HEK293 (cell line): Measurements from ENCODE around the gene ADH6.

Experiments
- CTCF ChIA-PET: fragments of 350-600 bp; formaldehyde crosslinking; extraction: SDS; loops from one replicate; lab custom pipeline; 2021; ENCODE audit warnings: antibody characterized with exemption; lab: Yijun Ruan, JAX
- POLR2A ChIA-PET: fragments of 300-600 bp; formaldehyde crosslinking; extraction: SDS; loops from one replicate; lab custom pipeline; 2020; ENCODE audit warnings: antibody characterized with exemption, inconsistent platforms; lab: Yijun Ruan, JAX
- H3K27ac ChIP-seq: fragments of 200-500 bp; sonication (Bioruptor generic); 2 replicates; pipeline ENCODE4 v1.5.1; 2014; ENCODE audit warnings: low read depth, low read length, control low read depth, inconsistent platforms; ENCODE audit errors: extremely low read depth
- H3K36me3 ChIP-seq, 2 experiments: fragments of 200-500 bp in 1 of 2; sonication (Bioruptor generic) in 1 of 2; 1 replicate in 1 of 2; 2 replicates in 1 of 2; pipeline ENCODE4 v1.5.1; 2014 to 2017; ENCODE audit warnings: inconsistent platforms in 2 of 2, low read length in 2 of 2; ENCODE audit not compliant: control insufficient read depth in 2 of 2, insufficient read depth in 1 of 2
- H3K4me1 ChIP-seq: fragments of 200-500 bp; sonication (Bioruptor generic); 2 replicates; pipeline ENCODE4 v1.5.1; 2014; ENCODE audit warnings: mild to moderate bottlenecking, low read length, inconsistent platforms; ENCODE audit not compliant: control insufficient read depth, insufficient read depth
- H3K4me3 ChIP-seq: 2 replicates; pipeline ENCODE4 v1.5.1; 2011; ENCODE audit warnings: low read depth, mild to moderate bottlenecking, control low read depth, low read length, moderate library complexity
- H3K9me3 ChIP-seq: fragments of 200-500 bp; sonication (Bioruptor generic); 2 replicates; pipeline ENCODE4 v1.5.1; 2014; ENCODE audit warnings: low read depth, low read length, inconsistent platforms; ENCODE audit not compliant: control insufficient read depth, insufficient read depth
- CTCF ChIP-seq: fragments of 450-650 bp; formaldehyde crosslinking; IDR thresholded peaks from 2 replicates; pipeline ENCODE4 v1.5.1; 2016; ENCODE audit warnings: missing biosample characterization, missing genetic modification characterization
- FEZF1 ChIP-seq: fragments of 450-650 bp; formaldehyde crosslinking; IDR thresholded peaks from 2 replicates; pipeline ENCODE4 v1.5.1; 2016; ENCODE audit warnings: missing biosample characterization, missing genetic modification characterization
- KLF1 ChIP-seq: fragments of 450-650 bp; formaldehyde crosslinking; IDR thresholded peaks from 2 replicates; pipeline ENCODE4 v1.5.1; 2016; ENCODE audit warnings: missing biosample characterization, missing genetic modification characterization
- KLF8 ChIP-seq: fragments of 450-650 bp; formaldehyde crosslinking; IDR thresholded peaks from 2 replicates; pipeline ENCODE4 v1.5.1; 2016; ENCODE audit warnings: missing biosample characterization, missing genetic modification characterization
- PRDM1 ChIP-seq: fragments of 450-650 bp; formaldehyde crosslinking; IDR thresholded peaks from 2 replicates; pipeline ENCODE4; 2016; ENCODE audit warnings: missing biosample characterization, missing genetic modification characterization
- PRDM6 ChIP-seq: fragments of 450-650 bp; formaldehyde crosslinking; IDR thresholded peaks from 2 replicates; pipeline ENCODE4 v1.5.1; 2017; ENCODE audit warnings: missing biosample characterization, missing genetic modification characterization
- SETDB1 ChIP-seq: IDR thresholded peaks from one replicate; pipeline ENCODE4 v1.6.1; 2017; ENCODE audit warnings: mild to moderate bottlenecking, low read length, moderate library complexity, mixed read lengths; ENCODE audit not compliant: insufficient read length
- YY1 ChIP-seq: fragments of 450-650 bp; formaldehyde crosslinking; IDR thresholded peaks from 2 replicates; pipeline ENCODE4 v1.5.1; 2018; ENCODE audit warnings: missing biosample characterization, missing genetic modification characterization
- ZNF121 ChIP-seq: fragments of 450-650 bp; formaldehyde crosslinking; IDR thresholded peaks from 2 replicates; pipeline ENCODE4 v1.5.1; 2016; ENCODE audit warnings: missing biosample characterization, missing genetic modification characterization
- ZNF223 ChIP-seq: fragments of 450-650 bp; formaldehyde crosslinking; IDR thresholded peaks from 2 replicates; pipeline ENCODE4 v1.5.1; 2016; ENCODE audit warnings: missing biosample characterization, missing genetic modification characterization
- ZNF248 ChIP-seq: fragments of 450-650 bp; formaldehyde crosslinking; IDR thresholded peaks from 2 replicates; pipeline ENCODE4 v1.5.1; 2017; ENCODE audit warnings: missing biosample characterization, missing genetic modification characterization
- ZNF280C ChIP-seq: fragments of 450-650 bp; formaldehyde crosslinking; IDR thresholded peaks from 2 replicates; pipeline ENCODE4 v1.5.1; 2016; ENCODE audit warnings: missing biosample characterization, missing genetic modification characterization
- ZNF302 ChIP-seq: fragments of 450-650 bp; formaldehyde crosslinking; IDR thresholded peaks from 2 replicates; pipeline ENCODE4 v1.5.1; 2016; ENCODE audit warnings: missing biosample characterization, missing genetic modification characterization, low read depth
- ZNF354C ChIP-seq: fragments of 450-650 bp; formaldehyde crosslinking; IDR thresholded peaks from 2 replicates; pipeline ENCODE4 v1.5.1; 2016; ENCODE audit warnings: missing biosample characterization, missing genetic modification characterization, low read depth, borderline replicate concordance
- ZNF366 ChIP-seq: fragments of 450-650 bp; formaldehyde crosslinking; conservative IDR thresholded peaks from 2 replicates; pipeline ENCODE4 v1.5.1; 2016; ENCODE audit warnings: missing biosample characterization, missing genetic modification characterization
- ZNF37A ChIP-seq: fragments of 450-650 bp; IDR thresholded peaks from 2 replicates; pipeline ENCODE4 v1.5.1; 2018; ENCODE audit warnings: missing biosample characterization, missing genetic modification characterization
- ZNF398 ChIP-seq: fragments of 450-650 bp; formaldehyde crosslinking; IDR thresholded peaks from 2 replicates; pipeline ENCODE4 v1.5.1; 2017; ENCODE audit warnings: missing biosample characterization, missing genetic modification characterization
- ZNF488 ChIP-seq: fragments of 450-650 bp; formaldehyde crosslinking; IDR thresholded peaks from 2 replicates; pipeline ENCODE4 v1.5.1; 2016; ENCODE audit warnings: missing biosample characterization, missing genetic modification characterization
- ZNF513 ChIP-seq: fragments of 450-650 bp; IDR thresholded peaks from 2 replicates; pipeline ENCODE4 v1.5.1; 2018; ENCODE audit warnings: missing biosample characterization, missing genetic modification characterization
- ZNF549 ChIP-seq: fragments of 450-650 bp; IDR thresholded peaks from 2 replicates; pipeline ENCODE4 v1.5.1; 2018; ENCODE audit warnings: missing biosample characterization, missing genetic modification characterization, mild to moderate bottlenecking, inconsistent platforms, moderate library complexity
- ZNF610 ChIP-seq: fragments of 450-650 bp; formaldehyde crosslinking; IDR thresholded peaks from 2 replicates; pipeline ENCODE4 v1.5.1; 2016; ENCODE audit warnings: missing biosample characterization, missing genetic modification characterization, borderline replicate concordance
- ZNF670 ChIP-seq: fragments of 450-650 bp; formaldehyde crosslinking; IDR thresholded peaks from 2 replicates; pipeline ENCODE4 v1.5.1; 2016; ENCODE audit warnings: missing biosample characterization, missing genetic modification characterization, low read depth
- ZNF768 ChIP-seq: fragments of 450-650 bp; formaldehyde crosslinking; IDR thresholded peaks from 2 replicates; pipeline ENCODE4 v1.5.1; 2018; ENCODE audit warnings: missing biosample characterization, mild to moderate bottlenecking, missing genetic modification characterization
- ZNF837 ChIP-seq: fragments of 450-650 bp; formaldehyde crosslinking; IDR thresholded peaks from 2 replicates; pipeline ENCODE4 v1.5.1; 2016; ENCODE audit warnings: missing biosample characterization, missing genetic modification characterization
- ZSCAN16 ChIP-seq: fragments of 450-650 bp; formaldehyde crosslinking; IDR thresholded peaks from 2 replicates; pipeline ENCODE4 v1.5.1; 2016; ENCODE audit warnings: missing biosample characterization, missing genetic modification characterization
- ZSCAN30 ChIP-seq: fragments of 450-650 bp; IDR thresholded peaks from 2 replicates; pipeline ENCODE4 v1.5.1; 2018; ENCODE audit warnings: missing biosample characterization, mild to moderate bottlenecking, missing genetic modification characterization, moderate library complexity

Gene ADH6

GRCh38 chr4:99219072-99219471 is at the start of gene ADH6:
TSS of gene ADH6 (minus strand) at chr4:99219246. CDS start at chr4:99219152, 94 bp downstream.
- ChIA-PET POLR2A (no interaction called here), CTCF (interaction anchor here (0.6 kb wide), 1 partner anchor 116 kb away, joined by 3 read pairs; no protein-coding TSS in a partner anchor)
- Histone ChIP-seq H3K36me3 (no peaks in the 10 kb centered on the region), H3K9me3 (no peaks in the 10 kb centered on the region), H3K4me1 (no peaks in the 10 kb centered on the region), H3K4me3 (no peak within 1 kb of the TSS), H3K27ac (no peak within 1 kb of the TSS)
- no peak for TF ChIP-seq ZNF354C
- TF ChIP-seq ZNF610 (tag by site-specific recombination) = no peak
- no peak for TF ChIP-seq ZNF670 (tag by site-specific recombination)
- no peak for TF ChIP-seq ZNF121 (tag by site-specific recombination)
- no peak for TF ChIP-seq ZNF513 (tag by site-specific recombination)
- no peak for TF ChIP-seq SETDB1
- TF ChIP-seq KLF8 (tag by site-specific recombination) = no peak
- TF ChIP-seq YY1 (tag by site-specific recombination) = no peak
- TF ChIP-seq ZNF366 (tag by site-specific recombination) = no peak
- TF ChIP-seq FEZF1 (tag by site-specific recombination) = no peak
- TF ChIP-seq CTCF (tag by site-specific recombination) = no peak
- no peak for TF ChIP-seq ZNF549
- no peak for TF ChIP-seq ZNF37A (tag by site-specific recombination)
- no peak for TF ChIP-seq ZSCAN30

GRCh38 chr4:99264927-99265326 is 45.9 kb upstream of the ADH6 start:
- POLR2A ChIA-PET = no interaction called here
- TF ChIP-seq ZNF837 (tag by site-specific recombination) = no peak
- TF ChIP-seq PRDM6 = no peak
- no peak for TF ChIP-seq ZSCAN16 (tag by site-specific recombination)
- no peak for TF ChIP-seq ZNF248 (tag by site-specific recombination)
- TF ChIP-seq ZNF302 = no peak
- TF ChIP-seq ZNF223 (tag by site-specific recombination) = no peak
- no peak for TF ChIP-seq ZNF280C (tag by site-specific recombination)
- TF ChIP-seq ZNF768 (tag by site-specific recombination) = no peak
- TF ChIP-seq PRDM1 (tag by site-specific recombination) = no peak
- no peak for TF ChIP-seq ZNF610 (tag by site-specific recombination)
- TF ChIP-seq ZNF398 (tag by site-specific recombination) = no peak
- TF ChIP-seq ZNF488 = no peak
- TF ChIP-seq KLF1 (tag by site-specific recombination) = no peak

More at GRCh38 chr4:99264927-99265326, 45.9 kb upstream of the ADH6 start:
- CTCF ChIA-PET = no interaction called here
- Histone ChIP-seq H3K4me3 (no peak overlapping the region), H3K4me1 (no peaks in the 10 kb centered on the region), H3K9me3 (no peaks in the 10 kb centered on the region), H3K36me3 (no peaks in the 10 kb centered on the region), H3K27ac (no peak overlapping the region)
